NCI-H1417 (cell line): ENCODE data around the gene ROGDI.

ENCODE experiments used
- DNase-seq, 3 experiments: peaks; one replicate each; lab custom pipeline; 2025; lab: John Stamatoyannopoulos, UW

The ROGDI gene

DNA sequence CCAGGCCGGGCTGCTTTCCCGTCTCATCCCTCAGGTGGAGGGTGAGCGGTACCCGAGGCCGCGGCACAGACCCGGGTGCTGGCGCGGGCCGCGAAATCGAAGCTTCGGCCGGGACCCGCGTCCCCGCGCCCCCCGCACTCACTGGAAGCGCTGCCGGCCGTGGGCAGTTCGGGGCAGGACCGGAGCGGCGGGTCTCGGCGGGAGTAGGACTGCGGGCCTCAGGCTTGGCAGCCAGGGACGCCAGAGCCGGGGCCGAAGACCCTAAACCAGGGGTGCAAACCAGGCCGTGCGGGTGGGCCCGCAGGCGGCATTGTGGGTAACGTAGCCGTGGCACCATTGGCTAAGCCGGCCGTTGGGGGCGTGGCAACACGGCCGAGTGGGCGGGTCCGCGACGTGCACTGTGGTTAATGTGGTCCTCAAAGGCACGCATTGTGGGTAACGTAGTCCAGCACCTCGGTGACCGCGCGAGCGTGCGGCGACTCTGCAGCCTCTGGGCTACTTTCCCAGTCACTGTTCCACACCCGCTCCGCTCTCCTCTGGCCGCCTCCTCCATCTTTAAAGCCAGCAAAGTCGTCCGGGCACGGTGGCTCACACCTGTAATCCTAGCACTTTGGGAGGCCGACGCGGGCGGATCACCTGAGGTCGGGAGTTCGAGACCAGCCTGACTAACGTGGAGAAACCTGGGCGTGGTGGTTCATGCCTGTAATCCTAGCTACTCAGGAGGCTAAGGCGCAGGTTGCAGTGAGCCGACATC is 35.4 kb downstream of the ROGDI start, which contains the start of gene ZNF500:
Gene ZNF500, minus strand, starts transcription at position 288 of the 754 bp plus-strand sequence. CDS start 1,184 bp downstream, outside the sequence.
- peak; percentile 91 to 96 (median 94) for DNase-seq

DNA sequence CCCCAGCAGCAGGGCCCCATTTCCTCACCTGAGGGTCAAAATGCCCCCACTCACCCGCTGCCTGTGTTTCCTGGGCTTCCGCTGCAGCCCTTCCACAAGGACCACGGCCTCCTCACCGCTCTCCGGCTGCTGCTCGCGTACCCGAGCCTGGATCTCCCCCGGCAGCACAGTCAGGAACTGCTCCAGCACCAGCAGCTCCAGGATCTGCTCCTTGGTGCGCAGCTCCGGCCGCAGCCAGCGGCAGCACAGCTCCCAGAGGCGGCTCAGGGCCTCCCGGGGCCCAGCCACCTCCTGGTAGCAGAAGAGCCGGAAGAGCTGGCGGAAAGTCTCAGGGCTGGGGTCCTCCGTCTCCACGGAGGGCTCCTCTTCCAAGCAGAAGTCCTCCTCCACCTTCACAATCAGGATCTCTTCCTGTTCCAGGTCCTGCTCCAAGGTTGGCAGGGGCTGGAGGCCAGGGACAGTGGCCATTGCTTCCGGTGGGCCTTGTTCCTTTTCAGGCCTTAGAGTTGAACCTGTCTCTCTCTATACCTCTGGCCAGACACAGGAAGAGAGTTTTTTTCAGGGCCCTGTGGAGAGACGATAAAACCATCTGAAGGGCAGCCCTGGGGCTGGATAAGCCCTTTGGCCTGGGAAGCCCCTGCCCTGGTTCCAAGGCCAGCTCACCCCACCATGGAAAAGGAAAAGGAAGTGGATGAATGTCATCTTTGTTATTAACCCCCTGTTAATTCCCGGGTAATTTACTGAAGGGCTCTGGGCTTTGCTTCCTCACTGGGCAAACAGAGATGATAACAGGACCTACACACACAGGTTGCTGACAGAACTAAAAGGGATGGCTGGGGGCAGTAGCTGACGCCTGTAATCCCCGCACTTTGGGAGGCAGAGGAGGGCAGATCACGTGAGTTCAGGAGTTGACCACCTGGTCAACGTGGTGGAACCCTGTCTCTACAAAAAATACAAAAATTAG is 36.6 kb downstream of the ROGDI start:
- DNase-seq, result no peak

DNA sequence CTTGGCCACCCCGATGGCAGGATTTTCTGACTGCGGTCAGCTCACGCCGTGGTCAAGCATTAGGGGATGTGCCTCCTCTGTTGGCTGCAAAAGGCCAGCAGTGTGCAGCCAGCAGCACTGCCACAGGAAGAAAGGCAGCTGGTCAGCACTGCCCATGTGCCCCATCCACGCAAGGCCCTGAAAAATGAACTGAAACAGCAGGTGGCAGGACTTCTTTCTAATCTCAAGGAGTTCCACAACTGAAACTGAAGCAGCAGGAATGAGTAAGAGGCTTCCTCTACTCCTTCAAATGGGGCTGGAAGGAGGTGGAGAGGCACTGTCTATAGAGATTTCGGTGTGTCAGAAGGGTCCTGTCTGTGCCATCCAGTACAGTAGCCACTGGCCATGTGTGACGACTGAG is 38.6 kb downstream of the ROGDI start:
- DNase-seq, result no peak

DNA sequence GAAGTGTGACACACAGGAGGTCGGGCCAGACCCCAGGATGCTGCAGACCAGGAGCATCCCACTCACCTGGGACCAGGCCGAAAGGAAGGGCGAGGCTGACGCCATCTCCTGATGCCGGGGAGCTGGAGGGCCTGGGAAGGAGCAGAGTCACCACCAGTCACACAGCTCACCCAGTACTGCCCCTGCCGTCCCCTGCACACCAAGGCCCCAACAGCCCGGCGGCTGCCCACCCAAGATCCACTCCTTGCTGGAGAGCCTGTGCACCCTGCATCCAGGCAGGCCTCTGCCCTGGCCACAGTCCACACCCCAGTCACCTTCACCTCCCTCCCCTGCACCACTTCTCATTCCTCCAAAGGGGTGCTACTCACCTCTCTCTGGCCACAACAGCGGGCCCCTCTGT is 40.2 kb downstream of the ROGDI start:
- DNase-seq, result no peak

DNA sequence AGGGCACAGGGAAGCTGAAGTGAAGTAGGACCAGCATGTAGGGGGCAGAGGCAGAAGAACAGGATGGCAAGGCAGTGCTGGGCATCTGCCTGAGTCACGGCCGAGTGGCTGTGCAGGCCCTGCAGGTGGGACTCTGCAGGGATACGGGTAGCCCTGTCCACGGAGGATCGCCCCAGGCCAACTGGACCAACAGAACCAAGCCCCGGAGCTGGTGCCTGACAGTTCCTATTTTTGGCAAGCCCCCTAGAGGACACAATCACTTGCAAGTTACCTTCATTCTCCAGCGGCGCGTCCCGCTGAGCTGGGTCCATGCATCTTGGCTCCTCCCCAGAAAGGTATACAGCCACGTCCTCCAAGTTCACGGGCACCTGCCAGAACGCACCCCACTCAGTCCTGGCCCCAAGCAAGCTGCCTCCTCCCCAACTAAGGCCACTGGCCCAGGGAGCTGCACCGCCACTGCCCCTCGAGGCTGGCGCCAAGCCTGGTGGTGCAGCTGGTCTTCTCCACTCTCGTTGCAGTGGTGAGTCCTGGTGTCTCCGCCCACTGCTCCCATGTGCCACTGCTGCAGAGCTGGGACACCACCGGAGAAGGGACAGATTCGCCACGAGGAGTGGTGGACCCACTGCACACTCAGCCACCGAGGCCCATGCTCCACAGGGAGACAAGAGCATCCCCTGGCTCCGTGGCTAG is 42.1 kb downstream of the ROGDI start:
- no peak for DNase-seq

DNA sequence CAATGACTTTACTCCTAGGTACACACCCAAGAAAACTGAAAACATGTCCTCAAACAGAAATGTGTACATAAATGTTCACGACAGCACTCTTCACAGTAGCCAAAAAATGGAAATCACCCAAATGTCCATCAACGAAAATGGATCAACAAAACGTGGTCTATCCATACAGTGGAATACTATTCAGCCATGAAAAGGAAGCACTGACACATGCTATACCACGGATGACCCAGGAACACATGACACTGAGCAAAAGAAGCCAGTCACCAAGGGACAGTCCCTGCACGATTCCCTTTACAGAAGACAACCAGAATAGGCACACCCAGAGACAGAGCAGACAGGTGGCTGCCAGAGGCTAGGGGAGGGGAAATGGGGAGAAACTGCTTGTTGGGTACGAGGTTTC is 46.7 kb downstream of the ROGDI start:
- no peak for DNase-seq

DNA sequence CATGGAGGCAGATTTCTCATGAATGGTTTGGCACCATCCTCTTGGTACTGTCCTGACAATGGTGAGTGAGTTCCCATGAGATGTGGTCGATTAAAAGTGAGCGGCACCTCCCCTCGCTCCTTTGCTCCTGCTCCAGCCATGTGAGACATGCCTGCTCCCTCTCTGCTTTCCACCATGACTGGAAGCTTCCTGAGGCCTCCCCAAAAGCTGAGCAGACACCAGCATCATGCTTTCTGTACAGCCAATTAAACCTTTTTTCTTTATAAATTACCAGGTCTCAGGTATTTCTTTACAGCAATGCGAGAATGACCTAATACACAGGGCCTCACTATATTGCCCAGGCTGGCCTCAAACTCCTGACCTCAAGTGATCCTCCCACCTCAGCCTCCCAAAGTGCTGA is 47.6 kb downstream of the ROGDI start:
- no peak for DNase-seq

DNA sequence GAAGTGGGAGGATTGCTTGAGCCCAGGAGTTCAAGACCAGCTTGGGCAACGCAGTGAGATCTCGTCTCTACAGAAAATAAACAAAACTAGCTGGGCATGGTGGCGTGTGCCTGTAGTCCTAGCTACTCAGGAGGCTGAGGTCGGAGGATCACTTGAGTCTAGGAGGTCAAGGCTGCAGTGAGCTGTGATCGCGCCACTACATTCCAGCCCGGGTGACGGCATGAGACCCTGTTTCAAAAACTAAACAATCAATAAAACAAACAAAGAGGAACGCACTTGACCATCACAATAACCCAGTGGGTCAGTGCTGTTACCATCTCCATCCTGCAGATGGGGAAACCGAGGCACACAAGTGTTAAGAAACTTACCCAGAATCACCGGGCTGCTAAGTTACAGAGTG is 49.2 kb downstream of the ROGDI start:
- DNase-seq, result no peak

DNA sequence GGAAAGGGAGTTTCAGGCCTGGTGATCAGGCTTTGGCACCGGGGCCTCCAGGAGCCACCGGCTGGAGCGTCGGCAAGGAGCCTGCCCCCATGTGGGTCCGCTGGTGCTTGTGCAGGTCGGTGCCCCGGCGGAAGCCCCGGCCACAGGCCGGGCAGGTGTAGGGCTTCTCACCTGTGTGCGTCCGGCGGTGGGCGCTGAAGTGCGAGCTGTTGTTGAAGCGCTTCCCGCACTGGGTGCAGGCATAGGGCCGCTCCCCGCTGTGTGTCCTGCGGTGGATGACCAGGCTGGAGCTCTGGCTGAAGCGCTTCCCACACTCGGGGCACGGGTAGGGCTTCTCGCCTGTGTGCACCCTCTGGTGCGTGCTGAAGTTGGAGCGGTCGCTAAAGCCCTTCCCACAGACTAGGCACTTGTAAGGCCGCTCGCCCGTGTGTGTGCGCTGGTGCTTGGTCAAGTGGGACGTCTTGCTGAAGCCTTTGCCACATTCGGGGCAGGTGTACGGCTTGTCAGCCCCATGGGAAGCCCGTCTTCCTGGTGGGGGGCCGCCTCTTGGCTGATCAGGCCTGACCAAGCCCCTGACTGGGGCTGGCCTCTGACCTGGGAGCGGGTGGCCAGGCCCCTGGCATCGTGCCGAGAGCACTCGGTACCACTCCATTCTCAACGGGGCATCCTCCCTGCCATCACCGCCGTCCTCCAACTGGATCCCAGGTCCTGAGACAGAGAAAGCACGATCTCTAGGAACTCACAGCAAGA is 49.9 kb downstream of the ROGDI start:
- DNase-seq, result no peak

DNA sequence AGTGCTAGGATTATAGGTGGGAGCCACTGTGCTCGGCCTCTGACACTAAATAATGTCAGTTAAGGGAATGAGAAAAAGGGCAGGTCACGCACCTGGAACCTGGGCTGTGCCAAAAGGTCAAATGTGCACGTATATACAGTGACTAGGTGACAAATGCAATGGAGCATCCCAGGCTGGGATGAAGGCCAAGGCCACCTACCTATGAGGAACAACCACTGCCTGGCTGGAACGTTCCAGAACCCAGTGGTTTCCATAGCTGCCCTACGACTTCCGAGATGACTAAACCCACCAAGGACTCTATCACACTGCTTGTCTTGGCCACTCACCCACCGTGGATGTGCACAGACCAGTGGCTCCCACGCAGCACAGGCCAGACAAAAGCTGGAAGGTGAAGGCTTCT is 51.5 kb downstream of the ROGDI start:
- DNase-seq, result no peak

DNA sequence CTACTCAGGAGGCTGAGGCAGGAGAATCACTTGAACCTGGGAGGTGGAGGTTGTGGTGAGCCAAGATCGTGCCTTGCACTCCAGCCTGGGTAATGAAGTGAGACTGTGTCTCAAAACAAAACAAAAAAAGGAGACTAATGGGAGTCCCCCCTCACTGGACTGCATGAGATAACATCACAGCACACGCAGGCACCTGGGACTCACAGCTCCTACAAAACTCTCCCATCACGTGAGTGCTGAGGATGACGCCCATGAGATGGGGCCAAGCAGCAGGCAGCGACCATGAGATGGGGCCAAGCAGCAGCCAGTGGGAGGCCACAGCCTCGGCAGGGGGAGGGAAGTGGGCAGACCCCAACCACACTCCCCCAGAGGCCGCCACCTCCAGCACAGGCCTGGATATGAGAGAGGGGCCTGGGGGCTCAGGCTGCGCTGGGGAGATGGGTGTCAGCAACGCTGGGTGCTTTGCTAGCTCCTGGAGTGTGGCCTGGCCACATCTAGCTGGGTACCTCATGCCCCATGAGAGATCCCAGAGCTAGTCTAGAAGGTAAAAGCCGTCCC is 52.7 kb downstream of the ROGDI start:
- DNase-seq, result no peak

DNA sequence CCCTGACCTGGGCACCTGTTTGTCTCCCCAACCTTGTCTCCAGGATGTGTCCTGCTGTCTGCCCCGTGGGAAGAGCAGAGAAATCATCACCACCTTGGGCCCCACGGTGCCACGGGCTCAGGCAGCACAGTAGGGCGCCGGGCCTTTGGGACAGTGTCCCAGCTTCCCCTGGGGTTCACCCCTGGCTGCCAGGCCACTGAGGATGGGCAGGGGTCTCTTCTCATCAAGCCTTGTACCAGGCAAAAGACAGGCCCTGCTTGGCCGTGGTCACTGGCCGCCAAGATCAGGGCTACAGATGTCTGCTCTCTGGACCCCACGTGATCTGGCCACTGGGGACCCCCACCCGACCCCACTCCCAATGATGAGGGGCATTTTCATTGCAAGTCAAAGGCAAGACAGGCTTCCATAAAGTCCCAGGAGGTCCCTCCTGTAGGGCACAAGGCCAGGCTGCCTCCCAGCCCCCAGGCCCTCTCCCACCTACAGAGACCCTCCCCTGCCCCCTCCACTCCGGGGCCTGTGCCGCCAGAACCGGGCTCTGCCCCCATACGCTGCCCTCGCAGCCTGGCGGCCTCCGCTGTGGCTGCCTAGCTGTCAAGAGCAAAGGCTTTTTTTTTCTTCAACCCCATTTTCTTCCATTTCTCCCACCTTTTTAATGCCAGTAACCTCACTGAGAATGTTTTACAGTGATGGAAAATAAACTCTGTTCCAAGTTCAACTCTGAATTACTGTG is 53.6 kb downstream of the ROGDI start:
- DNase-seq, result no peak

DNA sequence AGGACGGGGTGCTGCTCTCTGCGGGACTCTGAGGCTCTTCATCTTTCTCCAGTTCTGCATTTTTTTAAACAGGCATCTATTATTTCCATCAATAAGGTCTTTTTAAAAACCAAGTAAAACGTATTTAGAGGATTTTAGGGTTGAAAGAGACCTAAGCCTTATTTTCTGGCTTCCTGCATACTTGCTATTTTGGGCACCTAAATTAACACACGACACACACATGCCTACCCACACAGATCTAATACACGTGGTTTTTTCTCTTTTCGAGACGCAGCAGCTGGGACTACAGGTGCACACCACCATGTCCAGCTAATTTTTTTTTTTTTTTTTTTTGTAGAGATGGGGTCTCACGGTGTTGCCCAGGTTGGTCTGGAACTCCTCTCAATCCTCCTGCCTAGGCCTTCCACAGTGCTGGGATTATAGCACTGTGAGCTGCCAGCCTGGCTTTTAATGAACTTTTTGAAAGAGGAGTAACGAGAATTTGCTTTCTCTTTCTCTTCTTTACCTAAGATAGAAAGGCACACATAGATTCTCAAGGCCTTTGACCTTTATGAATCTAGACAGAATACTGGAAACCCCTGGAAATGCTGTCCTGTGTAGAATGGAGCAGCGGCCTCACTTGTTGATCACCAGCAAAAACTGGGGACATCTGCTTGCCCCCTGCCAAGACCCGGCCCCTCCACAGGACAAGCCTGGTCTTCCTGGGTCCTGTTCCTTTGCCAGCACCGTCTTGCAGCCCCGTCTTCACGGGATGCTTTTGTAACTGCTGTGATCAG is 54.3 kb downstream of the ROGDI start:
- DNase-seq, result no peak

DNA sequence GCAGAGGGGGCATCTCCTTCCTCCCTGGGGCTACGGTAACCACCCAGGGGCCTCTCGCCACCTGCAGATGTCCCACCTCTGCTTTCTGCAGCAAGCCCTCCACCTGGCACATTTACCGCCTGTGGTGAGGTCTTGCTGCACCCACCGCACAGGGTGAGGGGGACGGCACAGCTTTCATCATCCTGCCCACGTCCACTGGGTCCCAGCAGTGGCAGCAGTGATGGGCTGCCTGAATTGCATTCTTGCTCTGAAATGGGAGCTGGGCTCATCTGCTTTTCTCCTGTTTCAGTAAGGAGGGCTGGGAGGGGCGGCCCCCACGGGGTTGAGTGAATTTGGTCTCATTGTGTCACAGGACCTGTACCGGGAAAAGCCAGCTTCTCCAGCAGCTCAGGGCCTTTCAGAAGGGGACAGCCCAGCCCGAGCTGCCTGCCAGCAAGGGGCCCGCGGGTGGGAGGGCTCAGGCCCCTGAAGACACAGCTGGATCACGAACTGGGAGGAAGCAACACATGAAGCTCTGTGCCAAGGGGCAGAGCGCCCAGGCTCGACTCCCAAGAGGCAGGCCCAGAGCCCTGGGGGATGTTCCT is 55.4 kb downstream of the ROGDI start:
- DNase-seq, result no peak
